Gastroesophageal sphincter (tissue), 4 donors: ENCODE results near the gene MITF. TPM values are rescaled to one million over a fixed set of nuclear protein-coding genes. Genes with fewer than 3 reads are reported as not detected.

Experiments used
- ATAC-seq: fragments of 150-250 bp; one replicate; pipeline ENCODE4 v1.9.1; 2016; ENCODE audit warnings: mild to moderate bottlenecking, moderate library complexity
- H3K27ac ChIP-seq, 4 donors: fragments of 200-600 bp; sonication (generic) in 3 of 4; 1 replicate in 3 of 4; 2 replicates in 1 of 4; pipeline ENCODE4 v1.5.1; 2016 to 2019
- H3K27me3 ChIP-seq: fragments of 200-600 bp; sonication (generic); one replicate; pipeline ENCODE4 v1.5.1; 2019
- H3K36me3 ChIP-seq, 2 donors: fragments of 200-600 bp; sonication (generic); one replicate each; pipeline ENCODE4 v1.5.1; 2019; ENCODE audit warnings: control low read depth in 1 of 2
- H3K4me1 ChIP-seq, 3 donors: fragments of 200-600 bp; sonication (generic); 1 replicate in 2 of 3; 2 replicates in 1 of 3; pipeline ENCODE4 v1.5.1; 2016 to 2019; ENCODE audit warnings: control low read depth in 2 of 3
- H3K4me3 ChIP-seq, 2 donors: fragments of 200-600 bp; sonication (generic); one replicate each; pipeline ENCODE4 v1.5.1; 2019; ENCODE audit warnings: mild to moderate bottlenecking in 1 of 2, moderate library complexity in 1 of 2
- H3K9me3 ChIP-seq, 3 donors: fragments of 200-600 bp; sonication (generic); one replicate each; pipeline ENCODE4 v1.5.1; 2017 to 2019; ENCODE audit warnings: control low read depth in 2 of 3
- EP300 ChIP-seq: sonication (generic); formaldehyde crosslinking; IDR thresholded peaks from one replicate; pipeline ENCODE4 v1.6.1; 2017; ENCODE audit warnings: antibody characterized with exemption, mild to moderate bottlenecking
- POLR2A ChIP-seq, 2 donors: fragments of 450-650 bp; IDR thresholded peaks; one replicate each; pipeline ENCODE4 v1.6.1; 2017; ENCODE audit warnings: antibody characterized with exemption in 2 of 2, mild to moderate bottlenecking in 2 of 2, moderate library complexity in 1 of 2
- POLR2AphosphoS5 ChIP-seq: sonication (generic); formaldehyde crosslinking; IDR thresholded peaks from one replicate; pipeline ENCODE4 v1.6.1; 2017; ENCODE audit warnings: antibody characterized with exemption
- WGBS, 2 donors: methylation state at CpG; one replicate each; pipeline ENCODE4 v1.1.5; 2018; ENCODE audit warnings: low coverage in 1 of 2; 5-methylcytosine and 5-hydroxymethylcytosine counted together
- total RNA-seq, 4 donors: library from RNA; depleted of rRNA; stranded (reverse); fragments of >200 nt; gene quantifications; one replicate each; pipeline ENCODE4 v1.1.0, GENCODE V29; 2016
- TF ChIP-seq, protein P1 (sequence below), 4 experiments: fragments of 200-600 bp in 2 of 4; fragments of 450-650 bp in 2 of 4; sonication (generic) in 1 of 4; IDR thresholded peaks; one replicate each; pipeline ENCODE4 v1.5.1; 2017 to 2019; ENCODE audit warnings: antibody characterized with exemption in 4 of 4, mild to moderate bottlenecking in 2 of 4, moderate library complexity in 2 of 4

MITF gene
- total RNA-seq, 4 donors from 2014 or later: 44.8 to 86.8 (median 77.9) TPM

DNA sequence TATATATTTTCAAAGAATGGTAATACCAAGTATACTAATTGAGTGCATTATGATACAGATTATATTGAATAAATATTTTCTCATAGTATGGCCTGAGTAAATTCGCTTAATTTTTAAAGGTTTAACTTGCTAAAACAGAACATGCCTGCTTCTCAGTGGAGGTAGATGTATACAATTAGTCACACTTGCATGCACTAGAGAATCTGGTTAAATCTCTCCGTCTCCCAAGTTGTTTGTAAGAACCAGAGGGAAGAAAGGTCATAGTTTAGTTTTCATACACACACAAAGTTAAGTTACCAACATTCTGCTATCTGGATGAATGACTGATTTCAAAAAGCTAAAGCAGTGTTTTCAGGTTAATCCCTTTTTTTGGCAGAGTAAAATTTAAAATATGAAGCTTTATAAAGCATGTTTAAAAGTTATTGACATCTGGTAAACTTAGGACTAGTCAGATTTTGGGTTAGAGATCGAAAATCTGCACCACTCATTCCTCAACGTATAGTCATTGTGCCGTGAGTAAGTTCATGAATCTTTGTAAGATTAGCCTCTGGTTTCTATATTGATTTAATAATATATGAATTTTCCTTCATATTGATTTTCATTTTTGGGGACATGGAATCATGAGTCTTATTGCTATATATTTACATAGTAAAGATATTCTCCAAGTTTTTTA lies 142.6 kb downstream of the MITF start:
- TF ChIP-seq, protein P1, sequence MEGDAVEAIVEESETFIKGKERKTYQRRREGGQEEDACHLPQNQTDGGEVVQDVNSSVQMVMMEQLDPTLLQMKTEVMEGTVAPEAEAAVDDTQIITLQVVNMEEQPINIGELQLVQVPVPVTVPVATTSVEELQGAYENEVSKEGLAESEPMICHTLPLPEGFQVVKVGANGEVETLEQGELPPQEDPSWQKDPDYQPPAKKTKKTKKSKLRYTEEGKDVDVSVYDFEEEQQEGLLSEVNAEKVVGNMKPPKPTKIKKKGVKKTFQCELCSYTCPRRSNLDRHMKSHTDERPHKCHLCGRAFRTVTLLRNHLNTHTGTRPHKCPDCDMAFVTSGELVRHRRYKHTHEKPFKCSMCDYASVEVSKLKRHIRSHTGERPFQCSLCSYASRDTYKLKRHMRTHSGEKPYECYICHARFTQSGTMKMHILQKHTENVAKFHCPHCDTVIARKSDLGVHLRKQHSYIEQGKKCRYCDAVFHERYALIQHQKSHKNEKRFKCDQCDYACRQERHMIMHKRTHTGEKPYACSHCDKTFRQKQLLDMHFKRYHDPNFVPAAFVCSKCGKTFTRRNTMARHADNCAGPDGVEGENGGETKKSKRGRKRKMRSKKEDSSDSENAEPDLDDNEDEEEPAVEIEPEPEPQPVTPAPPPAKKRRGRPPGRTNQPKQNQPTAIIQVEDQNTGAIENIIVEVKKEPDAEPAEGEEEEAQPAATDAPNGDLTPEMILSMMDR (IDR thresholded peaks at IDR 0.05): no peak
- TF ChIP-seq POLR2AphosphoS5 (no peak), EP300 (no peak), POLR2A (IDR thresholded peaks at IDR 0.05) (no peak)
- 78 to 83% methylated on average over 5 of the region's 5 CpGs for WGBS, 2 donors
- H3K36me3 ChIP-seq: peaks cover 0 to 9% of the 10 kb centered on the region in 2 donors
- no peaks in the 10 kb centered on the region for H3K27me3 ChIP-seq
- H3K9me3 ChIP-seq: no peaks in the 10 kb centered on the region
- no peak for ATAC-seq
- peaks cover 0 to 54% (median 0%) of the 10 kb centered on the region in 3 donors for H3K4me1 ChIP-seq
- H3K27ac ChIP-seq: no peak overlapping the region
- H3K4me3 ChIP-seq: no peak overlapping the region

DNA sequence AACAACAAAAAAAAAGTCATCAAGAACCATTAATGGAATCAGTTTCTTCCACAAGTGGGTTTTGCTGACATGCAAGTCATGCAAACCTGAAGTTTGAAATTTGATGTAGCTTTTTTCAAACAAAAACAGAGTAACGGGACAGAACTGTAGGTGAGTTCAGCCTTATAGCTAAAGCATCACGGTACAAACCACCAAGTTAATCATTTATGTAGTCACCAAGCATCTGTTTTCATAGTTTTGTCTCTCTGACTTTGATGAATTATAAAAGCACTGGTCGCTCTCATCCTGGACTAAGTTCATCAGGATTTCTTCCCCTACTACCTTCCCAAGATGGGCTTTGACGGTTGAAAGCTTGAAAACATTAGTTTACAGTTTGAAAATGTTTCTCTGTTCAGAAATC lies 143.3 kb downstream of the MITF start:
- no peak for TF ChIP-seq POLR2AphosphoS5
- TF ChIP-seq EP300: no peak
- TF ChIP-seq, protein P1 (IDR thresholded peaks at IDR 0.05): no peak
- no peak for TF ChIP-seq POLR2A (IDR thresholded peaks at IDR 0.05)
- peaks cover 0 to 54% (median 0%) of the 10 kb centered on the region in 3 donors for H3K4me1 ChIP-seq
- H3K27me3 ChIP-seq: no peaks in the 10 kb centered on the region
- no peak overlapping the region for H3K27ac ChIP-seq
- WGBS, 2 donors: 62 to 92% methylated on average over 4 of the region's 4 CpGs
- no peaks in the 10 kb centered on the region for H3K9me3 ChIP-seq
- H3K36me3 ChIP-seq: peaks cover 0 to 9% of the 10 kb centered on the region in 2 donors
- no peak overlapping the region for H3K4me3 ChIP-seq
- ATAC-seq: no peak

DNA sequence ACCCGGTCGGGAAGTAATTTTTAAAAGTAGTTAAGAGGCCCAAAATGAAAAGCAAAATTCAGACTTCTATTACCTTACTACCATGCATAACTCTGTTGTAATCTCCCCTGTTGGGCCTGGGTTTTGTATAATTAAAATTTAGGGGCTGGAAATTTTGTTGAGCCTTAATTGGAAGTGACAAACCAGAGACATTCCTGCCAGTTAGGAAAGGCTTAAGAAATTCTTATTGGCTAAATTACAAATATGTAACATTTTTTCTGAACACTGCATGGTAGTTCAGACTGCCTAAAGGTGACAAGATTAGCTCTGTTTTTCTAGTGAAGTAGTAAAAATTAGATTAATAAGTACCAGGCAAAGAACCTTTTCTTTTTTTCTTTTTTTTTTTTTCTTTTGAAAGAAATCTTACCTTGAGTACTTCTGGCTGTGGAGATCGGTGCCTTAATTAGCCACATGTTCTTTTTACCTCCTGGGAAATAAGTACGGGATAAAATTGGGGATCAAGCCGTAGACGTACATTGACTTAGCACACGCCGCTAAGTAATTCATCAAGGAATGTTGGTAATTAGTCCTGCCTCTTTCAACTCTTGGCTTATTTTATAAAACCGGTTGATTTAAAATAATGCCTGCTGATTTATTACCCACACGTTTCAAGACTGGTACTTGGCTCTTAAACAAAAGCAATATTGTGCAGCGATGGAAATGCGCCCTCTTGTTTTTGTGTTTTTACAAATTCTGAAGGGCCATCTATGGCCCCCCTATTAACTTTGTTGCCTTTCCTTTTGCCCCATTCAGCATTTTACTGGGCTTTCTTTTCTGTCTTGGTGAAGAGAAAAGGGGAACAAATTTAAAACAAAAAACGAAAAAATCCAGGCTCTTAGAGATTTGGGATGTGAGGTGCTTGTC lies 149.0 kb downstream of the MITF start:
- Histone ChIP-seq H3K36me3 (peaks cover 0 to 9% of the 10 kb centered on the region in 2 donors), H3K4me3 (no peak overlapping the region), H3K4me1 (peaks cover 0 to 49% (median 0%) of the 10 kb centered on the region in 3 donors), H3K27me3 (no peaks in the 10 kb centered on the region), H3K9me3 (no peaks in the 10 kb centered on the region), H3K27ac (peak overlapping the region; percentile 5 to 47 (median 22))
- ATAC-seq: no peak
- WGBS, 2 donors: 59 to 64% methylated on average over 12 to 13 of the region's 13 CpGs
- TF ChIP-seq, protein P1 (IDR thresholded peaks at IDR 0.05): no peak
- TF ChIP-seq POLR2A (IDR thresholded peaks at IDR 0.05): no peak
- TF ChIP-seq EP300: no peak
- TF ChIP-seq POLR2AphosphoS5: no peak

DNA sequence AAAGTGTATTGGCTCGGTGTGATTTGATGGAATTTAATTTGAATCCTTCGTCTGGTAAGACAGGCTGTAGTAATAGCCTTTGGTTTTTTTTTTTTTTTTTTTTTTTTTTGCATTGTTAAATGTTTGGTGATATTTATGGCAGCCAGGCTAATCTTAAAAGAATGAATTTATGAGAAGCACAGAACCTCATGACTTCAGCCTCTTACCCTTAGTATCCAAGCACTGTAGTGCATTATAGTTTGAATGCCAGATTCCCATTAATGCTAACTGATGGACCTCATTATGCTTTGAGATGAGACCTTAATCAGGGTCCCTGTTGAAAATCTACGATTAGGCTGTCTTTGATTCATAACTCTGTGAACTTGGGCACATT lies 149.7 kb downstream of the MITF start:
- Histone ChIP-seq H3K27ac (peak overlapping the region in 1 of 4 donors; percentile 47), H3K4me3 (no peak overlapping the region), H3K4me1 (peaks cover 0 to 45% (median 0%) of the 10 kb centered on the region in 3 donors), H3K36me3 (peaks cover 0 to 9% of the 10 kb centered on the region in 2 donors), H3K9me3 (no peaks in the 10 kb centered on the region), H3K27me3 (no peaks in the 10 kb centered on the region)
- TF ChIP-seq EP300 (no peak), POLR2AphosphoS5 (no peak), POLR2A (IDR thresholded peaks at IDR 0.05) (no peak)
- TF ChIP-seq, protein P1 (IDR thresholded peaks at IDR 0.05): no peak
- 62 to 70% methylated on average over 3 of the region's 3 CpGs for WGBS, 2 donors
- ATAC-seq: no peak
